ENCODE data around the gene CTNNA3.

CTNNA3 gene

GRCh38 chr10:67630904-67631303 lies 65.1 kb downstream of the CTNNA3 start:
- no peaks in the 10 kb centered on the region for H3K27me3 ChIP-seq (ENCODE audit: control insufficient read depth in 2 of 2, insufficient read depth in 2 of 2, low read length in 2 of 2)
- H3K9ac ChIP-seq (ENCODE audit: low read depth in 1 of 2, low read length in 2 of 2): no peak overlapping the region
- H3K4me1 ChIP-seq (ENCODE audit: control insufficient read depth in 2 of 2, insufficient read depth in 2 of 2, low read length in 2 of 2): no peaks in the 10 kb centered on the region
- H3K4me3 ChIP-seq (ENCODE audit: low read length in 2 of 2): no peak overlapping the region
- no peak overlapping the region for H3K27ac ChIP-seq (ENCODE audit: low read depth in 2 of 2, low read length in 2 of 2)
- H3K9me3 ChIP-seq (ENCODE audit: control insufficient read depth in 2 of 2, low read length in 2 of 2): no peaks in the 10 kb centered on the region
- no peaks in the 10 kb centered on the region for H3K36me3 ChIP-seq (ENCODE audit: control insufficient read depth in 2 of 2, insufficient read depth in 2 of 2, low read length in 2 of 2)

- H3K9ac ChIP-seq (ENCODE audit: low read depth in 1 of 2, low read length in 2 of 2): no peak overlapping the region
- no peak overlapping the region for H3K4me3 ChIP-seq (ENCODE audit: low read length in 2 of 2)
- no peak overlapping the region for H3K27ac ChIP-seq (ENCODE audit: low read depth in 2 of 2, low read length in 2 of 2)
- H3K27me3 ChIP-seq (ENCODE audit: control insufficient read depth in 2 of 2, insufficient read depth in 2 of 2, low read length in 2 of 2): no peaks in the 10 kb centered on the region
- H3K9me3 ChIP-seq (ENCODE audit: control insufficient read depth in 2 of 2, low read length in 2 of 2): no peaks in the 10 kb centered on the region
- no peaks in the 10 kb centered on the region for H3K4me1 ChIP-seq (ENCODE audit: control insufficient read depth in 2 of 2, insufficient read depth in 2 of 2, low read length in 2 of 2)
- H3K36me3 ChIP-seq (ENCODE audit: control insufficient read depth in 2 of 2, insufficient read depth in 2 of 2, low read length in 2 of 2): no peaks in the 10 kb centered on the region
Measured at GRCh38 chr10:67629461-67629971, 66.5 kb downstream of the CTNNA3 start.

- no peaks in the 10 kb centered on the region for H3K9me3 ChIP-seq (ENCODE audit: control insufficient read depth in 2 of 2, low read length in 2 of 2)
- H3K4me3 ChIP-seq (ENCODE audit: low read length in 2 of 2): no peak overlapping the region
- H3K36me3 ChIP-seq (ENCODE audit: control insufficient read depth in 2 of 2, insufficient read depth in 2 of 2, low read length in 2 of 2): no peaks in the 10 kb centered on the region
- no peak overlapping the region for H3K27ac ChIP-seq (ENCODE audit: low read depth in 2 of 2, low read length in 2 of 2)
- H3K27me3 ChIP-seq (ENCODE audit: control insufficient read depth in 2 of 2, insufficient read depth in 2 of 2, low read length in 2 of 2): no peaks in the 10 kb centered on the region
- no peaks in the 10 kb centered on the region for H3K4me1 ChIP-seq (ENCODE audit: control insufficient read depth in 2 of 2, insufficient read depth in 2 of 2, low read length in 2 of 2)
- H3K9ac ChIP-seq (ENCODE audit: low read depth in 1 of 2, low read length in 2 of 2): no peak overlapping the region
Measured at GRCh38 chr10:67622984-67623383, 73.0 kb downstream of the CTNNA3 start.

GRCh38 chr10:67622511-67622910 lies 73.5 kb downstream of the CTNNA3 start:
- H3K4me3 ChIP-seq (ENCODE audit: low read length in 2 of 2): no peak overlapping the region
- no peaks in the 10 kb centered on the region for H3K27me3 ChIP-seq (ENCODE audit: control insufficient read depth in 2 of 2, insufficient read depth in 2 of 2, low read length in 2 of 2)
- H3K36me3 ChIP-seq (ENCODE audit: control insufficient read depth in 2 of 2, insufficient read depth in 2 of 2, low read length in 2 of 2): no peaks in the 10 kb centered on the region
- H3K9ac ChIP-seq (ENCODE audit: low read depth in 1 of 2, low read length in 2 of 2): no peak overlapping the region
- H3K9me3 ChIP-seq (ENCODE audit: control insufficient read depth in 2 of 2, low read length in 2 of 2): no peaks in the 10 kb centered on the region
- H3K27ac ChIP-seq (ENCODE audit: low read depth in 2 of 2, low read length in 2 of 2): no peak overlapping the region
- no peaks in the 10 kb centered on the region for H3K4me1 ChIP-seq (ENCODE audit: control insufficient read depth in 2 of 2, insufficient read depth in 2 of 2, low read length in 2 of 2)

- Histone ChIP-seq H3K9me3 (ENCODE audit: control insufficient read depth in 2 of 2, low read length in 2 of 2) (no peaks in the 10 kb centered on the region), H3K27ac (ENCODE audit: low read depth in 2 of 2, low read length in 2 of 2) (no peak overlapping the region), H3K9ac (ENCODE audit: low read depth in 1 of 2, low read length in 2 of 2) (no peak overlapping the region), H3K36me3 (ENCODE audit: control insufficient read depth in 2 of 2, insufficient read depth in 2 of 2, low read length in 2 of 2) (no peaks in the 10 kb centered on the region), H3K4me1 (ENCODE audit: control insufficient read depth in 2 of 2, insufficient read depth in 2 of 2, low read length in 2 of 2) (no peaks in the 10 kb centered on the region), H3K4me3 (ENCODE audit: low read length in 2 of 2) (no peak overlapping the region), H3K27me3 (ENCODE audit: control insufficient read depth in 2 of 2, insufficient read depth in 2 of 2, low read length in 2 of 2) (no peaks in the 10 kb centered on the region)
Measured at GRCh38 chr10:67621834-67622233, 74.2 kb downstream of the CTNNA3 start.

GRCh38 chr10:67618116-67618515 lies 77.9 kb downstream of the CTNNA3 start:
- no peak overlapping the region for H3K27ac ChIP-seq (ENCODE audit: low read depth in 2 of 2, low read length in 2 of 2)
- H3K27me3 ChIP-seq (ENCODE audit: control insufficient read depth in 2 of 2, insufficient read depth in 2 of 2, low read length in 2 of 2): no peaks in the 10 kb centered on the region
- H3K36me3 ChIP-seq (ENCODE audit: control insufficient read depth in 2 of 2, insufficient read depth in 2 of 2, low read length in 2 of 2): no peaks in the 10 kb centered on the region
- H3K9me3 ChIP-seq (ENCODE audit: control insufficient read depth in 2 of 2, low read length in 2 of 2): no peaks in the 10 kb centered on the region
- H3K9ac ChIP-seq (ENCODE audit: low read depth in 1 of 2, low read length in 2 of 2): no peak overlapping the region
- no peaks in the 10 kb centered on the region for H3K4me1 ChIP-seq (ENCODE audit: control insufficient read depth in 2 of 2, insufficient read depth in 2 of 2, low read length in 2 of 2)
- no peak overlapping the region for H3K4me3 ChIP-seq (ENCODE audit: low read length in 2 of 2)

GRCh38 chr10:67612577-67613537 lies 83.1 kb downstream of the CTNNA3 start:
- H3K27ac ChIP-seq (ENCODE audit: low read depth in 2 of 2, low read length in 2 of 2): no peak overlapping the region
- no peaks in the 10 kb centered on the region for H3K9me3 ChIP-seq (ENCODE audit: control insufficient read depth in 2 of 2, low read length in 2 of 2)
- no peak overlapping the region for H3K9ac ChIP-seq (ENCODE audit: low read depth in 1 of 2, low read length in 2 of 2)
- no peaks in the 10 kb centered on the region for H3K36me3 ChIP-seq (ENCODE audit: control insufficient read depth in 2 of 2, insufficient read depth in 2 of 2, low read length in 2 of 2)
- H3K4me3 ChIP-seq (ENCODE audit: low read length in 2 of 2): no peak overlapping the region
- no peaks in the 10 kb centered on the region for H3K27me3 ChIP-seq (ENCODE audit: control insufficient read depth in 2 of 2, insufficient read depth in 2 of 2, low read length in 2 of 2)
- no peaks in the 10 kb centered on the region for H3K4me1 ChIP-seq (ENCODE audit: control insufficient read depth in 2 of 2, insufficient read depth in 2 of 2, low read length in 2 of 2)

- Histone ChIP-seq H3K9me3 (ENCODE audit: control insufficient read depth in 2 of 2, low read length in 2 of 2) (no peaks in the 10 kb centered on the region), H3K27me3 (ENCODE audit: control insufficient read depth in 2 of 2, insufficient read depth in 2 of 2, low read length in 2 of 2) (no peaks in the 10 kb centered on the region), H3K4me1 (ENCODE audit: control insufficient read depth in 2 of 2, insufficient read depth in 2 of 2, low read length in 2 of 2) (no peaks in the 10 kb centered on the region), H3K27ac (ENCODE audit: low read depth in 2 of 2, low read length in 2 of 2) (no peak overlapping the region), H3K36me3 (ENCODE audit: control insufficient read depth in 2 of 2, insufficient read depth in 2 of 2, low read length in 2 of 2) (no peaks in the 10 kb centered on the region), H3K9ac (ENCODE audit: low read depth in 1 of 2, low read length in 2 of 2) (no peak overlapping the region), H3K4me3 (ENCODE audit: low read length in 2 of 2) (no peak overlapping the region)
Measured at GRCh38 chr10:67612176-67612575, 83.8 kb downstream of the CTNNA3 start.

- Histone ChIP-seq H3K9ac (ENCODE audit: low read depth in 1 of 2, low read length in 2 of 2) (no peak overlapping the region), H3K27me3 (ENCODE audit: control insufficient read depth in 2 of 2, insufficient read depth in 2 of 2, low read length in 2 of 2) (no peaks in the 10 kb centered on the region), H3K4me3 (ENCODE audit: low read length in 2 of 2) (no peak overlapping the region), H3K36me3 (ENCODE audit: control insufficient read depth in 2 of 2, insufficient read depth in 2 of 2, low read length in 2 of 2) (no peaks in the 10 kb centered on the region), H3K27ac (ENCODE audit: low read depth in 2 of 2, low read length in 2 of 2) (no peak overlapping the region), H3K4me1 (ENCODE audit: control insufficient read depth in 2 of 2, insufficient read depth in 2 of 2, low read length in 2 of 2) (no peaks in the 10 kb centered on the region), H3K9me3 (ENCODE audit: control insufficient read depth in 2 of 2, low read length in 2 of 2) (no peaks in the 10 kb centered on the region)
Measured at GRCh38 chr10:67609996-67610793, 85.8 kb downstream of the CTNNA3 start.

- Histone ChIP-seq H3K9ac (ENCODE audit: low read depth in 1 of 2, low read length in 2 of 2) (no peak overlapping the region), H3K4me3 (ENCODE audit: low read length in 2 of 2) (no peak overlapping the region), H3K27ac (ENCODE audit: low read depth in 2 of 2, low read length in 2 of 2) (no peak overlapping the region), H3K4me1 (ENCODE audit: control insufficient read depth in 2 of 2, insufficient read depth in 2 of 2, low read length in 2 of 2) (no peaks in the 10 kb centered on the region), H3K36me3 (ENCODE audit: control insufficient read depth in 2 of 2, insufficient read depth in 2 of 2, low read length in 2 of 2) (no peaks in the 10 kb centered on the region), H3K9me3 (ENCODE audit: control insufficient read depth in 2 of 2, low read length in 2 of 2) (no peaks in the 10 kb centered on the region), H3K27me3 (ENCODE audit: control insufficient read depth in 2 of 2, insufficient read depth in 2 of 2, low read length in 2 of 2) (no peaks in the 10 kb centered on the region)
Measured at GRCh38 chr10:67608001-67608400, 88.0 kb downstream of the CTNNA3 start.
